Endothelial cell of umbilical vein (primary cell): ENCODE measurements around the gene TESPA1. TPM values are rescaled to one million over a fixed set of nuclear protein-coding genes. Genes with fewer than 3 reads are reported as not detected.

Source experiments
- BruUV-seq: library from RNA; stranded (reverse); fragments of 400-500 nt; replicated peaks from 2 replicates; lab custom pipeline; 2021; lab: Mats Ljungman, UMichigan
- CTCF ChIA-PET: fragments of 300-600, 350-600 bp; sonication (Branson Sonifier 250); formaldehyde crosslinking; loops from one replicate; lab custom pipeline; 2021; ENCODE audit warnings: antibody characterized with exemption, inconsistent platforms; lab: Charles Lee
- POLR2A ChIA-PET: fragments of 300-600, 350-600 bp; sonication (Branson Sonifier 250); formaldehyde crosslinking; loops from one replicate; lab custom pipeline; 2021; ENCODE audit warnings: antibody characterized with exemption, inconsistent platforms; lab: Charles Lee
- DNase-seq: peaks from one replicate; pipeline ENCODE4 v3.0.0-alpha.2; 2011; ENCODE audit warnings: low read depth, low spot score
- FAIRE-seq: peaks from 2 replicates; lab custom pipeline; 2011; peaks lifted over from hg19 to GRCh38; lab: Jason Lieb, UNC
- H2AFZ ChIP-seq: 2 replicates; pipeline ENCODE4 v1.6.0; 2012; ENCODE audit warnings: low read depth, low read length, control low read depth, inconsistent platforms
- H3K27ac ChIP-seq: 2 replicates; pipeline ENCODE4 v1.5.1; 2011; ENCODE audit warnings: low read depth, mild to moderate bottlenecking, control low read depth, low read length, moderate library complexity; ENCODE audit not compliant: insufficient read depth
- H3K27me3 ChIP-seq, 2 experiments: 2 replicates each; pipeline versions ENCODE4 v1.6.0 to v1.6.1; 2011; ENCODE audit warnings: low read length in 2 of 2, mixed read lengths in 1 of 2; ENCODE audit not compliant: control insufficient read depth in 2 of 2, insufficient read depth in 2 of 2
- H3K36me3 ChIP-seq, 2 experiments: 2 replicates in 1 of 2; 3 replicates in 1 of 2; pipeline ENCODE4 v1.5.1; 2011; ENCODE audit warnings: low read length in 2 of 2, mild to moderate bottlenecking in 1 of 2, moderate library complexity in 1 of 2; ENCODE audit not compliant: control insufficient read depth in 2 of 2, insufficient read depth in 2 of 2; ENCODE audit errors: extremely low read depth in 1 of 2
- H3K4me1 ChIP-seq: 3 replicates; pipeline ENCODE4 v1.5.1; 2011; ENCODE audit warnings: mild to moderate bottlenecking, low read length; ENCODE audit not compliant: control insufficient read depth, insufficient read depth; ENCODE audit errors: extremely low read depth
- H3K4me2 ChIP-seq: 2 replicates; pipeline ENCODE4 v1.6.1; 2011; ENCODE audit warnings: low read length, control low read depth, mixed read lengths; ENCODE audit not compliant: insufficient read depth
- H3K4me3 ChIP-seq, 3 experiments: fragments of 200-600 bp in 1 of 3; sonication (generic), shearing (Covaris generic) in 1 of 3; replicated peaks in 1 of 3; 2 replicates each; pipeline ENCODE4 v1.5.1; 2011 to 2016; ENCODE audit warnings: control low read depth in 3 of 3, low read length in 3 of 3, mild to moderate bottlenecking in 2 of 3, inconsistent platforms in 1 of 3, low read depth in 1 of 3, moderate library complexity in 1 of 3; ENCODE audit not compliant: insufficient read depth in 1 of 3
- H3K79me2 ChIP-seq: 2 replicates; pipeline ENCODE4 v1.6.0; 2012; ENCODE audit warnings: low read length, inconsistent platforms; ENCODE audit not compliant: control insufficient read depth, insufficient read depth
- H3K9ac ChIP-seq: replicated peaks from 2 replicates; pipeline ENCODE3; 2011; ENCODE audit warnings: low read length, control low read depth; ENCODE audit not compliant: insufficient read depth; ENCODE audit errors: extremely low read depth
- H3K9me1 ChIP-seq: replicated peaks from 3 replicates; pipeline ENCODE4 v1.6.0; 2011; ENCODE audit warnings: mild to moderate bottlenecking, low read length; ENCODE audit not compliant: control insufficient read depth, insufficient read depth; ENCODE audit errors: extremely low read depth
- H3K9me3 ChIP-seq: replicated peaks from 2 replicates; pipeline ENCODE4 v1.5.1; 2012; ENCODE audit warnings: low read length, inconsistent platforms; ENCODE audit not compliant: control insufficient read depth, insufficient read depth
- H4K20me1 ChIP-seq: replicated peaks from 2 replicates; pipeline ENCODE3; 2011; ENCODE audit warnings: mild to moderate bottlenecking, low read length; ENCODE audit not compliant: control insufficient read depth, insufficient read depth; ENCODE audit errors: extremely low read depth
- CTCF ChIP-seq, 2 donors: IDR thresholded peaks; 1 replicate in 1 of 2; 2 replicates in 1 of 2; pipeline ENCODE4 v1.5.1; 2011; ENCODE audit warnings: low read length in 2 of 2, mild to moderate bottlenecking in 2 of 2, moderate library complexity in 2 of 2, control low read depth in 1 of 2, inconsistent platforms in 1 of 2, low read depth in 1 of 2; ENCODE audit not compliant: insufficient read depth in 1 of 2; ENCODE audit errors: extremely low read depth in 1 of 2
- EZH2 ChIP-seq: IDR thresholded peaks from 2 replicates; pipeline ENCODE4 v1.6.1; 2012; ENCODE audit warnings: borderline replicate concordance, low read depth, mild to moderate bottlenecking, moderate library complexity, low read length, inconsistent platforms; ENCODE audit not compliant: severe bottlenecking
- FOS ChIP-seq: IDR thresholded peaks from 2 replicates; pipeline ENCODE4 v1.6.1; 2011; ENCODE audit warnings: mild to moderate bottlenecking, low read length, moderate library complexity, borderline replicate concordance; ENCODE audit not compliant: insufficient read depth
- GATA2 ChIP-seq: IDR thresholded peaks from 2 replicates; pipeline ENCODE4 v1.7.0; 2011; ENCODE audit warnings: low read depth, mild to moderate bottlenecking, moderate library complexity, mixed read lengths, low read length; ENCODE audit not compliant: insufficient read length, insufficient read depth
- JUN ChIP-seq: IDR thresholded peaks from 2 replicates; pipeline ENCODE4 v1.6.1; 2011; ENCODE audit warnings: borderline replicate concordance, low read depth; ENCODE audit not compliant: insufficient read length, insufficient read depth
- MAX ChIP-seq: IDR thresholded peaks from 2 replicates; pipeline ENCODE4 v1.6.1; 2011; ENCODE audit not compliant: insufficient read depth, insufficient read length
- MYC ChIP-seq: IDR thresholded peaks from one replicate; pipeline ENCODE4 v1.6.1; 2011; ENCODE audit warnings: mild to moderate bottlenecking, low read depth, low read length
- POLR2A ChIP-seq: IDR thresholded peaks from 2 replicates; pipeline ENCODE4 v1.6.1; 2012; ENCODE audit warnings: low read depth, mild to moderate bottlenecking, control low read depth, low read length
- POLR2AphosphoS5 ChIP-seq: IDR thresholded peaks from 2 replicates; pipeline ENCODE4 v1.6.1; 2012; ENCODE audit warnings: low read depth, mild to moderate bottlenecking, control low read depth, low read length, moderate library complexity; ENCODE audit not compliant: insufficient read depth
- dilution Hi-C: fragments of 300-500 bp; cut with MboI; formaldehyde crosslinking; loops from one replicate; pipeline ENCODE4 v1.15.0; 2019; ENCODE audit warnings: low sequenced_read_pairs; ENCODE audit not compliant: extremely low pct_ligation_motif_present
- intact Hi-C: fragments of 100-400 bp; cut with micrococcal nuclease; formaldehyde crosslinking; loops from one replicate; pipeline ENCODE4 v1.10.0; 2022
- polyA plus RNA-seq, 4 experiments: library from polyadenylated mRNA; depleted of rRNA in 3 of 4; stranded (reverse) in 3 of 4; unstranded in 1 of 4; fragments of >200 nt; gene quantifications; 2 replicates each; pipeline versions ENCODE4 v1.2.1 to v1.2.3, GENCODE V29; 2011 to 2012; ENCODE audit warnings: missing spikeins in 1 of 4
- total RNA-seq: library from RNA; stranded (reverse); gene quantifications from 2 replicates; pipeline ENCODE4 v1.2.3, GENCODE V29; 2021

The TESPA1 gene
- total and polyA plus RNA-seq, 2 donors (not counting 3 experiments of a cell fraction or from before 2014, with no cell fraction given): not detected

GRCh38 chr12:54941659-54942058, 42.9 kb downstream of the TESPA1 start:
- no peak overlapping the region for H3K9ac ChIP-seq
- H3K27ac ChIP-seq: no peak overlapping the region
- TF ChIP-seq FOS (no peak), JUN (no peak), GATA2 (no peak), MAX (no peak), EZH2 (no peak), POLR2AphosphoS5 (no peak), MYC (no peak), POLR2A (no peak), CTCF (IDR thresholded peaks at IDR 0.05; ENCODE audit: extremely low read depth in 1 of 2, insufficient read depth in 1 of 2, low read depth in 1 of 2, low read length in 2 of 2) (no peak)
- no TSS peak for BruUV-seq
- ChIA-PET POLR2A (no interaction called here), CTCF (interaction anchor here (1.1 kb wide), 1 partner anchor 9 kb away, joined by 3 read pairs; no protein-coding TSS in a partner anchor)
- dilution Hi-C loops: no loop called here
- no peaks in the 10 kb centered on the region for H4K20me1 ChIP-seq
- no peaks in the 10 kb centered on the region for H3K36me3 ChIP-seq
- H3K9me1 ChIP-seq: no peaks in the 10 kb centered on the region
- no peaks in the 10 kb centered on the region for H3K9me3 ChIP-seq
- H3K4me1 ChIP-seq: peaks cover 2% of the 10 kb centered on the region
- H3K4me2 ChIP-seq: no peak overlapping the region
- peaks cover 0 to 6% of the 10 kb centered on the region in 2 experiments for H3K27me3 ChIP-seq
- no peak overlapping the region for H2AFZ ChIP-seq
- FAIRE-seq (no peak), DNase-seq (no peak)
- no peak overlapping the region for H3K4me3 ChIP-seq
- no peaks in the 10 kb centered on the region for H3K79me2 ChIP-seq
- intact Hi-C loops: no loop called here
